ENCODE data around the gene GPD2.

GPD2 gene

DNA sequence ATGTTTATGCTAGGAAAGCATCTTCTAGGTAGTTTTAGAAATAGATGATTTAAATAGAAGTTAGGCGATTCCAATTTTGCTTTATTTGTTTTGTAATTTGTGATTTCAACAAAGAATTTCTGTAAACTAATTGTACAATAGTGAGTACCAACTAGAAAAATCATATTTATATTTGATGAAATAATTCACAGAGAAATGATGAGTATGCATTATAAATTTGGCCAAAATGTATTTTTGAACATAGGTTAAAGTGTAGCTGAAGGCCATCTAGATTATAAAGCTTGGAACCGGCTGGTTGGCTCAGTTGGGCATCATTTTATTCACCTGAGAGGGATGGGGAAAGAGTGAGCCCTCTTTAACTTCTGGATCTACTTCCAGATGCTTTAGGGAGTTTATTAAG, 50.4 kb downstream of the GPD2 start (continued):
- TF ChIP-seq, protein P1, sequence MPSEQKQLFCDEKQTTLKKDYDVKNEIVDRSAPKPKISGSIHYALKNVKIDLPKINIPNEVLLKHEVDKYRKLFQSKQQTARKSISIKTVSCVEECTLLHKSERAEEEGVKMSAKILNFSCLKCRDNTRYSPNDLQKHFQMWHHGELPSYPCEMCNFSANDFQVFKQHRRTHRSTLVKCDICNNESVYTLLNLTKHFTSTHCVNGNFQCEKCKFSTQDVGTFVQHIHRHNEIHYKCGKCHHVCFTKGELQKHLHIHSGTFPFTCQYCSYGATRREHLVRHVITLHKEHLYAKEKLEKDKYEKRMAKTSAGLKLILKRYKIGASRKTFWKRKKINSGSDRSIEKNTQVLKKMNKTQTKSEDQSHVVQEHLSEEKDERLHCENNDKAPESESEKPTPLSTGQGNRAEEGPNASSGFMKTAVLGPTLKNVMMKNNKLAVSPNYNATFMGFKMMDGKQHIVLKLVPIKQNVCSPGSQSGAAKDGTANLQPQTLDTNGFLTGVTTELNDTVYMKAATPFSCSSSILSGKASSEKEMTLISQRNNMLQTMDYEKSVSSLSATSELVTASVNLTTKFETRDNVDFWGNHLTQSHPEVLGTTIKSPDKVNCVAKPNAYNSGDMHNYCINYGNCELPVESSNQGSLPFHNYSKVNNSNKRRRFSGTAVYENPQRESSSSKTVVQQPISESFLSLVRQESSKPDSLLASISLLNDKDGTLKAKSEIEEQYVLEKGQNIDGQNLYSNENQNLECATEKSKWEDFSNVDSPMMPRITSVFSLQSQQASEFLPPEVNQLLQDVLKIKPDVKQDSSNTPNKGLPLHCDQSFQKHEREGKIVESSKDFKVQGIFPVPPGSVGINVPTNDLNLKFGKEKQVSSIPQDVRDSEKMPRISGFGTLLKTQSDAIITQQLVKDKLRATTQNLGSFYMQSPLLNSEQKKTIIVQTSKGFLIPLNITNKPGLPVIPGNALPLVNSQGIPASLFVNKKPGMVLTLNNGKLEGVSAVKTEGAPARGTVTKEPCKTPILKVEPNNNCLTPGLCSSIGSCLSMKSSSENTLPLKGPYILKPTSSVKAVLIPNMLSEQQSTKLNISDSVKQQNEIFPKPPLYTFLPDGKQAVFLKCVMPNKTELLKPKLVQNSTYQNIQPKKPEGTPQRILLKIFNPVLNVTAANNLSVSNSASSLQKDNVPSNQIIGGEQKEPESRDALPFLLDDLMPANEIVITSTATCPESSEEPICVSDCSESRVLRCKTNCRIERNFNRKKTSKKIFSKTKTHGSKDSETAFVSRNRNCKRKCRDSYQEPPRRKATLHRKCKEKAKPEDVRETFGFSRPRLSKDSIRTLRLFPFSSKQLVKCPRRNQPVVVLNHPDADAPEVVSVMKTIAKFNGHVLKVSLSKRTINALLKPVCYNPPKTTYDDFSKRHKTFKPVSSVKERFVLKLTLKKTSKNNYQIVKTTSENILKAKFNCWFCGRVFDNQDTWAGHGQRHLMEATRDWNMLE (tag by site-specific recombination; conservative IDR thresholded peaks at IDR 0.05; ENCODE audit: low read depth) = no peak
- no peak for TF ChIP-seq ZNF221 (tag by site-specific recombination; IDR thresholded peaks at IDR 0.05; ENCODE audit: borderline replicate concordance)
- no peak for TF ChIP-seq ZNF248 (tag by site-specific recombination; IDR thresholded peaks at IDR 0.05)
- TF ChIP-seq, protein P2, sequence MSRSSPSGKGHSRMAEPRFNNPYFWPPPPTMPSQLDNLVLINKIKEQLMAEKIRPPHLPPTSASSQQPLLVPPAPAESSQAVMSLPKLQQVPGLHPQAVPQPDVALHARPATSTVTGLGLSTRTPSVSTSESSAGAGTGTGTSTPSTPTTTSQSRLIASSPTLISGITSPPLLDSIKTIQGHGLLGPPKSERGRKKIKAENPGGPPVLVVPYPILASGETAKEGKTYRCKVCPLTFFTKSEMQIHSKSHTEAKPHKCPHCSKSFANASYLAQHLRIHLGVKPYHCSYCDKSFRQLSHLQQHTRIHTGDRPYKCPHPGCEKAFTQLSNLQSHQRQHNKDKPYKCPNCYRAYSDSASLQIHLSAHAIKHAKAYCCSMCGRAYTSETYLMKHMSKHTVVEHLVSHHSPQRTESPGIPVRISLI (tag by site-specific recombination; IDR thresholded peaks at IDR 0.05) = no peak
- TF ChIP-seq SP3 (tag by site-specific recombination; IDR thresholded peaks at IDR 0.05) = no peak
- no peak for TF ChIP-seq ZBTB48 (tag by site-specific recombination; IDR thresholded peaks at IDR 0.05)

DNA sequence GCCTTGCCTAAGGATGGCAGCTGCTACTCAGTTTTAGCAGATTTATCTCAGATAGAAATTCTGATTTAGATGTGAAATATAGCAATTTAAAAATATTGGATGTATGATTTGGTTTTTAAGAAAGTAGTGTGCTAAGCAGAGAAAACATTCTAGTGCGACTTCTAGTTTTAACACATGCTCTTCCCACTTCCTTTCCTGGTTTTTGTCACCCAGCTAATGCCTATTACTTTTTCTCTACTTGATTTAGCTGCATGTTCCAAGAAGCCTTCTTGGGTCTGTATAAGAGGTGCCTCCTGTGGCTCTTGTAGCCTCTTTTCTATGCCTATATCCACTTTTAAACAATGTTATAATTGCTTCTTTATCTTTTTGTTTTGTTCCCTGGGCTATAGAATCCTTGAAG, 53.0 kb downstream of the GPD2 start:
- no peak overlapping the region for H3K4me3 ChIP-seq (ENCODE audit: low read depth, low read length)
- TF ChIP-seq RBAK (tag by site-specific recombination; IDR thresholded peaks at IDR 0.05) = no peak
- no peak for TF ChIP-seq ZNF747 (tag by site-specific recombination; IDR thresholded peaks at IDR 0.05)
- no peak for TF ChIP-seq ZSCAN30 (tag by site-specific recombination; IDR thresholded peaks at IDR 0.05)
- no peak for TF ChIP-seq KLF10 (tag by site-specific recombination; IDR thresholded peaks at IDR 0.05)
- TF ChIP-seq, protein P3, sequence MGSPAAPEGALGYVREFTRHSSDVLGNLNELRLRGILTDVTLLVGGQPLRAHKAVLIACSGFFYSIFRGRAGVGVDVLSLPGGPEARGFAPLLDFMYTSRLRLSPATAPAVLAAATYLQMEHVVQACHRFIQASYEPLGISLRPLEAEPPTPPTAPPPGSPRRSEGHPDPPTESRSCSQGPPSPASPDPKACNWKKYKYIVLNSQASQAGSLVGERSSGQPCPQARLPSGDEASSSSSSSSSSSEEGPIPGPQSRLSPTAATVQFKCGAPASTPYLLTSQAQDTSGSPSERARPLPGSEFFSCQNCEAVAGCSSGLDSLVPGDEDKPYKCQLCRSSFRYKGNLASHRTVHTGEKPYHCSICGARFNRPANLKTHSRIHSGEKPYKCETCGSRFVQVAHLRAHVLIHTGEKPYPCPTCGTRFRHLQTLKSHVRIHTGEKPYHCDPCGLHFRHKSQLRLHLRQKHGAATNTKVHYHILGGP (tag by site-specific recombination; IDR thresholded peaks at IDR 0.05) = no peak
- H3K27ac ChIP-seq (ENCODE audit: extremely low read depth, low read depth, low read length) = no peak overlapping the region
- H3K9me3 ChIP-seq (ENCODE audit: control insufficient read depth, insufficient read depth, low read depth, low read length) = no peaks in the 10 kb centered on the region
- CTCF ChIA-PET = interaction anchor here (0.7 kb wide), 1 partner anchor 408 kb away, joined by 3 read pairs; no protein-coding TSS in a partner anchor
- H3K4me1 ChIP-seq (ENCODE audit: control insufficient read depth, insufficient read depth, low read length) = no peaks in the 10 kb centered on the region; the same call in 1 of the 2 replicates
- POLR2A ChIA-PET = no interaction called here
- no peaks in the 10 kb centered on the region for H3K36me3 ChIP-seq (ENCODE audit: control insufficient read depth in 2 of 2, insufficient read depth in 1 of 2, low read length in 2 of 2)

DNA sequence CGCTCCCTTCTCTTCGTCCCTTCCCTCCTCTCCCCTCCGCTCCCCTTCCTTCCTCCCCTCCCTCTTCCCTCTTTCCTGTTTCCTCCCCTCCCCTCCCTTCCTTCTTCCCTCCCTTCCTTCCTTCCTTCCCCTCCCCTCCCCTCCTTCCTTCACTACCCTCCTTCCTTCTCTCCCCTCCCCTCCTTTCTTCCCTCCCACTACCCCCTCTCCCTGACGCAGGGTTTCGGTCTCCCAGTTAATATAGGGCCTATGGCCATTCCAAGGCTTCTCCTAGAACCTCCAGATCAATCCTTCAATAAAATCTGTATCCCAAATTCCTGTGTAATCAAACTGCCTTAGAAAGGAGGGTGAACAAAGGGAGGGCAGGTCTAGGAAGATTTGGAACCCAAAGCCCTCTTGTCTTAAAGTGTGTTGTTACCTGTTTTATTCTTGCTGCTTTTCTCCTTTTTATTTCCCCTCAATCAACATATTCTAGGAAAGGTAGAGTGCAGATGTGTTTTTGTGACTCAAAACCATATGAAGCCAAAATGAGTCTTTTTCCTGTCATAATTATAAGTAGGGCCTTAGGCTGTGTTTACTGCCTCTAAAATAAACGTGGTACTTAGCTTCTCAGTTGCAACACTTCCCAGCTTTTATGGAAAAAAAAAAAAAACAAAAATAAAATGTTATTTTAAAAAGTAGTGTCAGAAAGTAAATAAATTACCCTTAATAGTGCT, 53.7 kb downstream of the GPD2 start:
- Histone ChIP-seq H3K4me3 (ENCODE audit: low read depth, low read length) (no peak overlapping the region), H3K9me3 (ENCODE audit: control insufficient read depth, insufficient read depth, low read depth, low read length) (no peaks in the 10 kb centered on the region), H3K27ac (ENCODE audit: extremely low read depth, low read depth, low read length) (no peak overlapping the region), H3K36me3 (ENCODE audit: control insufficient read depth in 2 of 2, insufficient read depth in 1 of 2, low read length in 2 of 2) (no peaks in the 10 kb centered on the region), H3K4me1 (ENCODE audit: control insufficient read depth, insufficient read depth, low read length) (no peaks in the 10 kb centered on the region; the same call in 1 of the 2 replicates)
- ChIA-PET CTCF (no interaction called here), POLR2A (no interaction called here)
- no peak for TF ChIP-seq ZIC2 (tag by site-specific recombination; IDR thresholded peaks at IDR 0.05)
- no peak for TF ChIP-seq ZNF792 (tag by site-specific recombination; IDR thresholded peaks at IDR 0.05)
- TF ChIP-seq, protein P4, sequence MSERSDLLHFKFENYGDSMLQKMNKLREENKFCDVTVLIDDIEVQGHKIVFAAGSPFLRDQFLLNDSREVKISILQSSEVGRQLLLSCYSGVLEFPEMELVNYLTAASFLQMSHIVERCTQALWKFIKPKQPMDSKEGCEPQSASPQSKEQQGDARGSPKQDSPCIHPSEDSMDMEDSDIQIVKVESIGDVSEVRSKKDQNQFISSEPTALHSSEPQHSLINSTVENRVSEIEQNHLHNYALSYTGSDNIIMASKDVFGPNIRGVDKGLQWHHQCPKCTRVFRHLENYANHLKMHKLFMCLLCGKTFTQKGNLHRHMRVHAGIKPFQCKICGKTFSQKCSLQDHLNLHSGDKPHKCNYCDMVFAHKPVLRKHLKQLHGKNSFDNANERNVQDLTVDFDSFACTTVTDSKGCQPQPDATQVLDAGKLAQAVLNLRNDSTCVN (tag by site-specific recombination; optimal IDR thresholded peaks at IDR 0.05) = no peak
- TF ChIP-seq ZNF544 (tag by site-specific recombination; IDR thresholded peaks at IDR 0.05) = no peak
- no peak for TF ChIP-seq ZNF660 (tag by site-specific recombination; IDR thresholded peaks at IDR 0.05)
- TF ChIP-seq ZBTB8A (tag by site-specific recombination; IDR thresholded peaks at IDR 0.05) = no peak
- TF ChIP-seq, protein P5, sequence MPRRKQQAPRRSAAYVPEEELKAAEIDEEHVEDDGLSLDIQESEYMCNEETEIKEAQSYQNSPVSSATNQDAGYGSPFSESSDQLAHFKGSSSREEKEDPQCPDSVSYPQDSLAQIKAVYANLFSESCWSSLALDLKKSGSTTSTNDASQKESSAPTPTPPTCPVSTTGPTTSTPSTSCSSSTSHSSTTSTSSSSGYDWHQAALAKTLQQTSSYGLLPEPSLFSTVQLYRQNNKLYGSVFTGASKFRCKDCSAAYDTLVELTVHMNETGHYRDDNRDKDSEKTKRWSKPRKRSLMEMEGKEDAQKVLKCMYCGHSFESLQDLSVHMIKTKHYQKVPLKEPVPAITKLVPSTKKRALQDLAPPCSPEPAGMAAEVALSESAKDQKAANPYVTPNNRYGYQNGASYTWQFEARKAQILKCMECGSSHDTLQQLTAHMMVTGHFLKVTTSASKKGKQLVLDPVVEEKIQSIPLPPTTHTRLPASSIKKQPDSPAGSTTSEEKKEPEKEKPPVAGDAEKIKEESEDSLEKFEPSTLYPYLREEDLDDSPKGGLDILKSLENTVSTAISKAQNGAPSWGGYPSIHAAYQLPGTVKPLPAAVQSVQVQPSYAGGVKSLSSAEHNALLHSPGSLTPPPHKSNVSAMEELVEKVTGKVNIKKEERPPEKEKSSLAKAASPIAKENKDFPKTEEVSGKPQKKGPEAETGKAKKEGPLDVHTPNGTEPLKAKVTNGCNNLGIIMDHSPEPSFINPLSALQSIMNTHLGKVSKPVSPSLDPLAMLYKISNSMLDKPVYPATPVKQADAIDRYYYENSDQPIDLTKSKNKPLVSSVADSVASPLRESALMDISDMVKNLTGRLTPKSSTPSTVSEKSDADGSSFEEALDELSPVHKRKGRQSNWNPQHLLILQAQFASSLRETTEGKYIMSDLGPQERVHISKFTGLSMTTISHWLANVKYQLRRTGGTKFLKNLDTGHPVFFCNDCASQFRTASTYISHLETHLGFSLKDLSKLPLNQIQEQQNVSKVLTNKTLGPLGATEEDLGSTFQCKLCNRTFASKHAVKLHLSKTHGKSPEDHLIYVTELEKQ (tag by site-specific recombination; IDR thresholded peaks at IDR 0.05; ENCODE audit: borderline replicate concordance) = no peak
- TF ChIP-seq KLF16 (tag by site-specific recombination; IDR thresholded peaks at IDR 0.05) = no peak
- no peak for TF ChIP-seq ZNF132 (tag by site-specific recombination; IDR thresholded peaks at IDR 0.05; ENCODE audit: borderline replicate concordance)
